Activated CD4-positive, CD25-positive, alpha-beta regulatory T cell treated with anti-CD3 and anti-CD28 coated beads, Interleukin-2, amount 50 U/mL, for 24 hours (primary cell): Measurements from ENCODE around the gene ZNF430.
"Not testable (repeated sequence)": the region's sequence is repeated elsewhere in the genome, so short reads cannot be mapped to it uniquely, and the experiment has no call there.

ENCODE experiments used
- ATAC-seq, 2 donors: fragments of 150-1000 bp; cut with Tn5 transposase; one replicate each; pipeline ENCODE4 v1.10.0; 2021; ENCODE audit warnings: mild to moderate bottlenecking in 1 of 2, moderate library complexity in 1 of 2

Gene ZNF430

DNA sequence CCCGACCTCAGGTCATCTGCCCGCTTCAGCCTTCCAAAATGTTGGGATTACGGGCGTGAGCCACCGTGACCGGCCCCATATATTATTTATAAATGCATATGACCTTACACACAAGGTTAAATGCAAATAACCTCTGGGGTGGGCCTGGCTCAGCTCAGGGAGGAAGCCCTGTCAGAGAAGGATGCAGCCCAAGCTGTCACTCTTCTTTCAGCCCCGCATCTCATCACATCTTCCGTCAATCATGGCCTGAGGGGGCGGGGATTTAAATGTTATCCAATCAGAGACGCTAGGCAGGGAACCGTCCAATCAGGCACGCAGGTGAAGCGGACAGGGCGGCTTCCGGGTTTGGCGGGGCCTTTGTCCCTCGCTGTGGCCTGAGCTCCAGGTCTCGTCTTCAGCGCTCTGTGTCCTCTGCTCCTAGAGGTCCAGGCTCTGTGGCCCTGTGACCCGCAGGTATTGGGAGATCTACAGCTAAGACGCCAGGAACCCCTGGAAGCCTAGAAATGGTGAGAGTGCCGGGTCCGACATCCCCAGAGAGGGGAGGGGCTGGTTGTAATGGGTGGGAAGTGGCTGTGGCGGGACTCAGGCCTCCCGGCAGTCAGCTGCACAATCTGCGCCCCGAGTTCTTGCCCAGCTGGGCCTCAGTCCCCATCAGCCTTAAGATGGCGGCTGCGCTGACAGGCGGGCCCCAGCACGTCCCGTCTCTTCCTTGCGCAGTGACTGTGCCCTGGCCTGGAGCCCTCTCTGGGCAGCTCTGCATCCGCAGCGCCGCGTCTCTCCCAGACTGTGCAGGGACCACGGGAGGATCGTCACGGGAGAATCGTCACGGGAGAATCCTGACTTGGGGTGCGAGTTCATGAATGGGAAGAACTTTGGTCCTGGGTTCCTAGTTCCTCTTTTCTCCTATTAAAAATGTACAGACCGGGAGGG is at the start of gene ZNF430:
TSS of gene ZNF430 (plus strand) at position 360 of the 930 bp plus-strand sequence. CDS start at position 504, 144 bp downstream.
- ATAC-seq: peak; percentile 91 to 94

GRCh38 chr19:20992788-20993187 is 27.7 kb upstream of the ZNF430 start:
- not testable (repeated sequence) for ATAC-seq

GRCh38 chr19:20999731-21000352 is 20.6 kb upstream of the ZNF430 start:
- ATAC-seq: peak; percentile 100

- ATAC-seq: not testable (repeated sequence)
Measured at GRCh38 chr19:21021238-21021637, 781 bp downstream of the ZNF430 start.

GRCh38 chr19:21022996-21023395 is 2.5 kb downstream of the ZNF430 start:
- peak; percentile 45 to 52 for ATAC-seq

GRCh38 chr19:21023901-21024300 is 3.4 kb downstream of the ZNF430 start:
- ATAC-seq: peak; percentile 6 to 14

DNA sequence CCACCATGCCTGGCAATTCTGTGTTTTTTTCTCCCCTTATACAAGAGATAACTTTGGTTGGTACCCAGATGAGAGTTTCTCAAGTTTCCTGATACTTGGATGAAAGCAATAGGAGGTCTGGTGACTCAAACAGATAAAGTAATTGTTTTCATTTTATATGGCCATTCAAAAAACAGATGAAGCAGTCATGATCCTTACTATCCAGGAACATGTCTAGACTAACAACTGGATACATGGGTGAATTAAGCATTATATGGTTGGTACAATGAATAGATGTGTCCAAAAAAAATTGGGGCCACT is 8.5 kb downstream of the ZNF430 start:
- peak in 1 of 2 donors; percentile 19 for ATAC-seq

GRCh38 chr19:21045028-21045427 is 24.6 kb downstream of the ZNF430 start:
- ATAC-seq: no peak

- no peak for ATAC-seq
Measured at GRCh38 chr19:21046489-21046888, 26.0 kb downstream of the ZNF430 start.

GRCh38 chr19:21047716-21048115 is 27.3 kb downstream of the ZNF430 start:
- no peak for ATAC-seq

GRCh38 chr19:21052902-21053301 is 32.4 kb downstream of the ZNF430 start:
- no peak for ATAC-seq

DNA sequence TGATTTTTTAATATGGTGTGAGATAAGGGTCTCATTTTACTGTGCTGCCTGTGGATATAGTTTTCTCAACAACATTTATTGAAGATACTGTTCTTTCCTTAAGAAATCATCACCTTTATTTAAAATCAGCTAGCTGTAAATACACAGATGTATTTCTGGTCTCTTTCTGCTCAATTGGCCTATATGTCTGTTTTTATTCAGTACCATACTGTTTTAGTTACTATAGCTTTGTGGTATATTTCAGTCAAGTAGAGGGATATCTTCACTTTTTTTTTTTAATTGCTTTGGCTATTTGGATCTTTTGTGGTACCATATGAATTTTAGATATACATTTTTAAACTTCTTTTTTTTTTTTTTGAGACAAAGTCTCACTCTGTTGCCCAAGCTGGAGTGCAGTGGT is 44.9 kb downstream of the ZNF430 start:
- no peak for ATAC-seq

DNA sequence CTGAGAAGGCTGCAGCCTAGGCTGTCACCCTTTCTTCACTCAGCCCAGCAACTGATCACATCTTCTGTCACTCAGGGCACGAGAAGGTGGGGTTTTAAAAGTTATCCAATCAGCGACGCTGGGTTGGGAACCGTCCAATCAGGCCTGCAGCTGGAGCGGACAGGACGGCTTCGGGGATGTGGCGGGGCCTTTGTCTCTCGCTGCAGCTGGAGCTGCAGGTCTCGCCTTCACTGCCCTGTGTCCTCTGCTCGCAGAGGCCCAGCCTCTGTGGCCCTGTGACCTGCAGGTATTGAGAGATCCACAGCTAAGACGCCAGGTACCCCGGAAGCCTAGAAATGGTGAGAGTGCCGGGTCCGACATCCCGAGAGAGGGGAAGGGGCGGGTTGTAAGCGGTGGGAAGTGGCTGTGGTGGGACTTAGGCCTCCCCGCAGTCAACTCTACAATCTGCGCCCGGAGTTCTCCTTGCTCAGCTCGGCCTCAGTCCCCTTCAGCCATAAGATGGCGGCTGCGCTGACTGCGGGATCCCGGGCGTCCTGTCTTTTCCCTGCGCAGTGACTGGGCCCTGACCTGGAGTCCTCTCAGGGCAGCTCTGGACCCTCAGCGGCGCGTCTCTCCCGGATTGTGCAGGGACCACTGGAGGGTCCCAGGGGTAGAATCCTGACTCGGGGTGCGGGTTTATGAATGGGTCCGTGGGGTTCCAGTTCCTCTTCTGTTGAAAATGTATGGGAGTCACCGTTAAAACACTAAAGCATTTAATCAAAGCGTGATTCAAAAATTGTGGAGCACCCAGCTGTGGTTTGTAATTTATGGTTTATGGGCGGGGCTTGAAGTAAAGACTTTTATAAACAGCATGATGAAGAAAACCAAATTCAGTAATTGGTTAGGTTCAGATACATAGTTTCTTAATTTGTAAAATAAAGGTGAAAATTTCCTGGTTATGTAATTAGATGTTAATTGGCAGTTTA is 61.8 kb downstream of the ZNF430 start, which contains the start of gene ZNF714:
TSS of gene ZNF714 (plus strand) at position 193 of the 965 bp plus-strand sequence. CDS start 16,066 bp downstream, outside the sequence.
- peak; percentile 100 for ATAC-seq

GRCh38 chr19:21084343-21084742 is 63.9 kb downstream of the ZNF430 start:
- peak; percentile 51 to 53 for ATAC-seq

- ATAC-seq: no peak
Measured at GRCh38 chr19:21087871-21088270, 67.4 kb downstream of the ZNF430 start.

DNA sequence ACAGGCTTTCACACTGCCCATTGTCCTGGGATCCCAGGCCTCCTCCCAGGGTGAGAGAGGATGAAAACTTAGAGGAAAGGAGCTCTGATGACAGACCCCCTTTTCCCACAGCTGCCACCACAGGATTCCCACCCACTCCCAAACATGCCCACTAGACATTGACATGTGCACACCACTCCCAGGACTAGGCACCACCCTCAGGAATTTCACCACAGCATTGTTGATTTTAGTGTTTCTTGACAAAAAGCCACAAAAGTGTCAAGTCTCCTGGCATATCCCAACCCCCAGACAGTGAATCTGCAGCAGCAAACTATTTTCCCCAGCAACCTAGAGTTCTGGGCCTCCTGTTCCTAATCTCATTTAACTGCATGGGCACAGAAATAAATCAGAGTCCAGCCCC is 71.7 kb downstream of the ZNF430 start:
- ATAC-seq: no peak

DNA sequence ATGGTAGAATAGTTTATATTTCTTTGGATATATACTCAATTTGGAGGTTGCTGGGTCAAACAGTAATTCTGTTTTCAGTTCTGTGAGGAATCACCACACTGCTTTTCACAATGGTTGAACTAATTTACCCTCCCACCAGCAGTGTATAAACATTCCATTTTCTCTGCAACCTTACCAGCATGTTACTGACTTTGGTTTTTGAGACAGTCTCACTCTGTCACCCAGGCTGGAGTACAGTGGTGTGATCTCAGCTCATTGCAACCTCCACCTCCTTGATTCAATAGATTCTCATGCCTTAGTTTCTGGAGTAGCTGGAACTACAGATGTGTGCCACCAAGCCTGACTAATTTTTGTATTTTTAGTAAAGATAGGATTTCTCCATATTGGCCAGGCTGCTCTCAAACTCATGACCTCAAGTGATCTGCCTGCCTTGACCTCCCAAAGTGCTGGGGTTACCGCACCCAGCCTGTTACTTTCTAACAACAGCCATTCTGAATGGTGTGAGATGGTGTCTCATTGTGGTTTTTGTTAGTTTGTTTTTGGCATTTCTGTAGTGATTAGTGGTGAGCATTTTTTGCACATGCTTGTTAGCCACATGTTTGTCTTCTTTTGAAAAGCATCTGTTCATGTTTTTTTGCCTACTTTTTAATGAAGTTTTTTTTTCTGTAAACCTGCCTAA is 74.0 kb downstream of the ZNF430 start:
- no peak for ATAC-seq

GRCh38 chr19:21098291-21098690 is 77.8 kb downstream of the ZNF430 start:
- no peak for ATAC-seq

GRCh38 chr19:21101521-21102242 is 81.2 kb downstream of the ZNF430 start:
- ATAC-seq: no peak

GRCh38 chr19:21109116-21109515 is 88.7 kb downstream of the ZNF430 start:
- no peak for ATAC-seq
